HepG2 (cell line): ENCODE measurements around the gene NLRC4. TPM values are rescaled to one million over a fixed set of nuclear protein-coding genes. Genes with fewer than 3 reads are reported as not detected.

Experiments used
- ATAC-seq: fragments of 200-7000 bp; cut with Tn5 transposase; 3 replicates; pipeline ENCODE4 v1.9.1; 2020; ENCODE audit warnings: mild to moderate bottlenecking, moderate library complexity
- BruUV-seq: library from RNA; stranded (reverse); fragments of 400-500 nt; replicated peaks from 2 replicates; lab custom pipeline; 2021; lab: Mats Ljungman, UMichigan
- CTCF ChIA-PET: fragments of 300-600 bp; formaldehyde crosslinking; extraction: SDS; loops from one replicate; lab custom pipeline; 2021; ENCODE audit warnings: low total read pairs, inconsistent platforms, low intra/inter-chr PET ratio; lab: Yijun Ruan, JAX
- POLR2A ChIA-PET: fragments of 350-600 bp; sonication (Branson Sonifier 250); formaldehyde crosslinking; loops from one replicate; lab custom pipeline; 2020; ENCODE audit warnings: antibody characterized with exemption, inconsistent platforms; lab: Yijun Ruan, JAX
- DNase-seq: peaks from one replicate; pipeline ENCODE4 v3.0.0-alpha.2; 2015; ENCODE audit warnings: low spot score
- FAIRE-seq: peaks from 3 replicates; lab custom pipeline; 2011; peaks lifted over from hg19 to GRCh38; lab: Jason Lieb, UNC
- H2AFZ ChIP-seq: one replicate; pipeline ENCODE4 v1.6.1; 2011; ENCODE audit warnings: low read length, inconsistent platforms
- H3K27ac ChIP-seq: fragments of 300-600 bp; 3 replicates; pipeline ENCODE4 v1.8.0; 2011; ENCODE audit warnings: mixed run types, mild to moderate bottlenecking, mixed read lengths, low read length, inconsistent platforms; ENCODE audit not compliant: insufficient read depth; ENCODE audit errors: extremely low read length
- H3K27me3 ChIP-seq, 2 experiments: fragments of 200-600 bp in 1 of 2; 2 replicates in 1 of 2; 3 replicates in 1 of 2; pipeline versions ENCODE4 v1.6.0 to v1.8.0; 2011; ENCODE audit warnings: low read length in 2 of 2, mild to moderate bottlenecking in 2 of 2, moderate library complexity in 2 of 2, inconsistent platforms in 1 of 2; ENCODE audit not compliant: insufficient read depth in 2 of 2, control insufficient read depth in 1 of 2
- H3K36me3 ChIP-seq, 2 experiments: fragments of 200-600 bp in 1 of 2; replicated peaks in 1 of 2; 2 replicates in 1 of 2; 3 replicates in 1 of 2; pipeline versions ENCODE4 v1.5.1 to v1.8.0; 2011; ENCODE audit warnings: low read length in 2 of 2, inconsistent platforms in 1 of 2; ENCODE audit not compliant: insufficient read depth in 2 of 2, control insufficient read depth in 1 of 2
- H3K4me1 ChIP-seq: 2 replicates; pipeline ENCODE4 v1.5.1; 2012; ENCODE audit warnings: low read length, inconsistent platforms; ENCODE audit not compliant: insufficient read depth
- H3K4me2 ChIP-seq: 2 replicates; pipeline ENCODE4 v1.6.0; 2011; ENCODE audit warnings: low read depth, low read length, inconsistent platforms
- H3K4me3 ChIP-seq, 3 experiments: fragments of 200-600 bp in 1 of 3; sonication (generic), shearing (Covaris generic) in 1 of 3; replicated peaks in 1 of 3; 2 replicates each; pipeline ENCODE4 v1.5.1; 2011 to 2016; ENCODE audit warnings: low read length in 3 of 3, inconsistent platforms in 2 of 3, low read depth in 2 of 3, mild to moderate bottlenecking in 2 of 3, control low read depth in 1 of 3, mixed read lengths in 1 of 3; ENCODE audit not compliant: insufficient read depth in 1 of 3
- H3K79me2 ChIP-seq: one replicate; pipeline ENCODE4 v1.6.1; 2011; ENCODE audit warnings: low read length, inconsistent platforms; ENCODE audit not compliant: insufficient read depth
- H3K9ac ChIP-seq: 2 replicates; pipeline ENCODE4 v1.6.0; 2011; ENCODE audit warnings: mild to moderate bottlenecking, low read depth, low read length, inconsistent platforms; ENCODE audit not compliant: insufficient read depth
- H3K9me3 ChIP-seq: 2 replicates; pipeline ENCODE4 v1.5.1; 2012; ENCODE audit warnings: mild to moderate bottlenecking, low read length
- H4K20me1 ChIP-seq: 2 replicates; pipeline ENCODE4 v1.6.0; 2011; ENCODE audit warnings: inconsistent platforms, mild to moderate bottlenecking, low read length, moderate library complexity; ENCODE audit not compliant: insufficient read depth
- ELF1 ChIP-seq: sonication (generic); formaldehyde crosslinking; IDR thresholded peaks from 2 replicates; pipeline ENCODE4 v1.4.0; 2020; ENCODE audit warnings: missing genetic modification reagents
- KLF9 ChIP-seq: IDR thresholded peaks from 2 replicates; pipeline ENCODE4 v1.6.1; 2016; ENCODE audit warnings: low read depth
- NCOA1 ChIP-seq: sonication (generic); formaldehyde crosslinking; IDR thresholded peaks from 2 replicates; pipeline ENCODE4 v1.9.0; 2021; ENCODE audit warnings: missing genetic modification reagents
- NCOA5 ChIP-seq: sonication (generic); formaldehyde crosslinking; IDR thresholded peaks from 2 replicates; pipeline ENCODE4 v1.4.0; 2020; ENCODE audit warnings: missing genetic modification reagents
- SATB2 ChIP-seq: sonication (generic); formaldehyde crosslinking; IDR thresholded peaks from 2 replicates; pipeline ENCODE4 v1.5.0; 2020; ENCODE audit warnings: missing genetic modification reagents
- SKI ChIP-seq: fragments of 450-650 bp; IDR thresholded peaks from one replicate; pipeline ENCODE4 v1.6.1; 2018; ENCODE audit warnings: mild to moderate bottlenecking; ENCODE audit not compliant: partially characterized antibody
- TCF12 ChIP-seq, 2 experiments: fragments of 450-650 bp in 1 of 2; sonication (generic) in 1 of 2; formaldehyde crosslinking in 1 of 2; IDR thresholded peaks; 2 replicates each; pipeline versions ENCODE4 v1.6.1 to v1.8.0; 2017 to 2022; ENCODE audit warnings: antibody characterized with exemption in 1 of 2, mild to moderate bottlenecking in 1 of 2, missing genetic modification reagents in 1 of 2, moderate library complexity in 1 of 2
- XBP1 ChIP-seq: sonication (generic); formaldehyde crosslinking; IDR thresholded peaks from 2 replicates; pipeline ENCODE4 v1.5.0; 2020; ENCODE audit warnings: missing genetic modification reagents
- ZBTB42 ChIP-seq: sonication (generic); formaldehyde crosslinking; IDR thresholded peaks from 2 replicates; pipeline ENCODE4 v1.5.0; 2020; ENCODE audit warnings: mild to moderate bottlenecking, missing genetic modification reagents
- ZFP36 ChIP-seq: fragments of 150-350 bp; IDR thresholded peaks from 2 replicates; pipeline ENCODE4 v1.6.1; 2018; ENCODE audit warnings: borderline replicate concordance, low read length, low read depth; ENCODE audit not compliant: partially characterized antibody
- ZHX2 ChIP-seq, 2 experiments: sonication (generic) in 1 of 2; formaldehyde crosslinking in 1 of 2; IDR thresholded peaks; 2 replicates each; pipeline versions ENCODE4 v1.6.1 to v1.9.0; 2014 to 2022; ENCODE audit warnings: antibody characterized with exemption in 1 of 2, borderline replicate concordance in 1 of 2, inconsistent platforms in 1 of 2, low read depth in 1 of 2, missing genetic modification reagents in 1 of 2
- ZNF17 ChIP-seq: sonication (generic); formaldehyde crosslinking; IDR thresholded peaks from 2 replicates; pipeline ENCODE4 v1.5.0; 2020; ENCODE audit warnings: mild to moderate bottlenecking, missing genetic modification reagents
- ZSCAN31 ChIP-seq: sonication (generic); formaldehyde crosslinking; IDR thresholded peaks from 2 replicates; pipeline ENCODE4 v1.5.0; 2020; ENCODE audit warnings: low read depth, mild to moderate bottlenecking, missing genetic modification reagents
- WGBS: methylation state at CpG from one replicate; pipeline ENCODE4 v1.1.6; 2017; ENCODE audit warnings: low lambda C conversion rate; 5-methylcytosine and 5-hydroxymethylcytosine counted together
- in situ Hi-C: cut with HindIII; loops from 2 replicates; pipeline ENCODE4 v1.10.0; 2017; ENCODE audit warnings: low pct_unique_long_range_greater_than_20kb; ENCODE audit not compliant: extremely low pct_ligation_motif_present
- intact Hi-C: fragments of 100-400 bp; cut with micrococcal nuclease; formaldehyde crosslinking; loops from one replicate; pipeline ENCODE4 v1.10.0; 2022; ENCODE audit not compliant: unreplicated experiment
- polyA plus RNA-seq, 8 experiments: library from polyadenylated mRNA; depleted of rRNA in 3 of 8; stranded (reverse) in 7 of 8; unstranded in 1 of 8; fragments of >200 nt; fragmentation: Illumina TruSeq in 4 of 8; extraction: Trizol in 4 of 8; gene quantifications; 2 replicates each; pipeline versions ENCODE4 v1.2.1 to v1.2.3, GENCODE V29; 2011 to 2016; ENCODE audit warnings: low read depth in 4 of 8, missing spikeins in 1 of 8, mixed read lengths in 1 of 8; ENCODE audit not compliant: insufficient read depth in 1 of 8
- total RNA-seq, 5 experiments: library from RNA; depleted of rRNA; stranded (reverse); fragments of >200 nt; fragmentation: Illumina TruSeq; extraction: Trizol; gene quantifications; 2 replicates each; pipeline ENCODE4 v1.2.3, GENCODE V29; 2016; ENCODE audit warnings: low read depth in 1 of 5
- TF ChIP-seq, protein P1 (sequence below): sonication (generic); formaldehyde crosslinking; IDR thresholded peaks from 2 replicates; pipeline ENCODE4 v1.4.0; 2020; ENCODE audit warnings: missing genetic modification reagents
- TF ChIP-seq, protein P2 (sequence below): sonication (generic); formaldehyde crosslinking; conservative IDR thresholded peaks from 2 replicates; pipeline ENCODE4 v1.5.0; 2020; ENCODE audit warnings: missing genetic modification reagents

NLRC4 gene
- total and polyA plus RNA-seq, 2 of the 13 experiments (the other 11 are each of a cell fraction or from before 2014, with no cell fraction given) = 0.15 to 0.29 TPM

GRCh38 chr2:32242331-32242730 lies 22.4 kb downstream of the NLRC4 start:
- CTCF ChIA-PET = no interaction called here

More at GRCh38 chr2:32242331-32242730, 22.4 kb downstream of the NLRC4 start:
- Histone ChIP-seq H3K9me3 (no peaks in the 10 kb centered on the region), H3K27me3 (no peaks in the 10 kb centered on the region), H3K9ac (no peak overlapping the region), H3K4me3 (no peak overlapping the region), H3K4me2 (no peak overlapping the region), H3K4me1 (no peaks in the 10 kb centered on the region), H2AFZ (no peak overlapping the region), H3K79me2 (no peaks in the 10 kb centered on the region), H4K20me1 (no peaks in the 10 kb centered on the region), H3K36me3 (no peaks in the 10 kb centered on the region), H3K27ac (no peak overlapping the region)
- DNase-seq (no peak), FAIRE-seq (no peak), ATAC-seq (no peak)
- TF ChIP-seq ZNF17 (CRISPR knock-in tag) = no peak
- no peak for TF ChIP-seq ZFP36
- no peak for TF ChIP-seq ELF1 (CRISPR knock-in tag)
- no peak for TF ChIP-seq NCOA1 (CRISPR knock-in tag)
- no peak for TF ChIP-seq SKI
- TF ChIP-seq ZBTB42 (CRISPR knock-in tag) = no peak
- TF ChIP-seq, protein P1, sequence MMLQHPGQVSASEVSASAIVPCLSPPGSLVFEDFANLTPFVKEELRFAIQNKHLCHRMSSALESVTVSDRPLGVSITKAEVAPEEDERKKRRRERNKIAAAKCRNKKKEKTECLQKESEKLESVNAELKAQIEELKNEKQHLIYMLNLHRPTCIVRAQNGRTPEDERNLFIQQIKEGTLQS (CRISPR knock-in tag) = no peak
- TF ChIP-seq KLF9 = no peak
- TF ChIP-seq ZSCAN31 (CRISPR knock-in tag) = no peak
- TF ChIP-seq TCF12 (IDR thresholded peaks at IDR 0.05) = no peak
- no peak for TF ChIP-seq TCF12 (CRISPR knock-in tag; IDR thresholded peaks at IDR 0.05)
- TF ChIP-seq ZHX2 (IDR thresholded peaks at IDR 0.05; ENCODE audit: low read depth) = no peak
- no peak for TF ChIP-seq ZHX2 (CRISPR knock-in tag; IDR thresholded peaks at IDR 0.05; ENCODE audit: borderline replicate concordance)
- TF ChIP-seq, protein P2, sequence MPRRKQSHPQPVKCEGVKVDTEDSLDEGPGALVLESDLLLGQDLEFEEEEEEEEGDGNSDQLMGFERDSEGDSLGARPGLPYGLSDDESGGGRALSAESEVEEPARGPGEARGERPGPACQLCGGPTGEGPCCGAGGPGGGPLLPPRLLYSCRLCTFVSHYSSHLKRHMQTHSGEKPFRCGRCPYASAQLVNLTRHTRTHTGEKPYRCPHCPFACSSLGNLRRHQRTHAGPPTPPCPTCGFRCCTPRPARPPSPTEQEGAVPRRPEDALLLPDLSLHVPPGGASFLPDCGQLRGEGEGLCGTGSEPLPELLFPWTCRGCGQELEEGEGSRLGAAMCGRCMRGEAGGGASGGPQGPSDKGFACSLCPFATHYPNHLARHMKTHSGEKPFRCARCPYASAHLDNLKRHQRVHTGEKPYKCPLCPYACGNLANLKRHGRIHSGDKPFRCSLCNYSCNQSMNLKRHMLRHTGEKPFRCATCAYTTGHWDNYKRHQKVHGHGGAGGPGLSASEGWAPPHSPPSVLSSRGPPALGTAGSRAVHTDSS (CRISPR knock-in tag) = no peak
- TF ChIP-seq XBP1 (CRISPR knock-in tag) = no peak
- TF ChIP-seq SATB2 (CRISPR knock-in tag) = no peak
- TF ChIP-seq NCOA5 (CRISPR knock-in tag) = no peak
- POLR2A ChIA-PET = no interaction called here
- WGBS = 90% methylated on average over 3 of the region's 3 CpGs
- in situ Hi-C loops (no loop called here), intact Hi-C loops (no loop called here)
- BruUV-seq = no TSS peak
